ENCODE measurements around the gene PRRC1.
A peak's percentile ranks its signal among the peaks of the same experiment; 100 is the strongest.
"Not testable (repeated sequence)": the region's sequence is repeated elsewhere in the genome, so short reads cannot be mapped to it uniquely, and the experiment has no call there.

PRRC1 gene

GRCh38 chr5:127518319-127518621, 830 bp downstream of the PRRC1 start:
- peak overlapping the region; percentile 73 for H3K27ac ChIP-seq
- TF ChIP-seq CTCF (IDR thresholded peaks at IDR 0.05) = no peak
- TF ChIP-seq ZFX (IDR thresholded peaks at IDR 0.05; ENCODE audit: borderline replicate concordance) = no peak

GRCh38 chr5:127519527-127519926, 2.1 kb downstream of the PRRC1 start:
- H3K27ac ChIP-seq = no peak overlapping the region
- TF ChIP-seq CTCF (IDR thresholded peaks at IDR 0.05) = no peak
- no peak for TF ChIP-seq ZFX (IDR thresholded peaks at IDR 0.05; ENCODE audit: borderline replicate concordance)

GRCh38 chr5:127521138-127521770, 3.8 kb downstream of the PRRC1 start:
- no peak overlapping the region for H3K27ac ChIP-seq
- TF ChIP-seq ZFX (IDR thresholded peaks at IDR 0.05; ENCODE audit: borderline replicate concordance) = no peak
- no peak for TF ChIP-seq CTCF (IDR thresholded peaks at IDR 0.05)

GRCh38 chr5:127525181-127525580, 7.7 kb downstream of the PRRC1 start:
- H3K27ac ChIP-seq = no peak overlapping the region
- TF ChIP-seq CTCF (IDR thresholded peaks at IDR 0.05) (no peak), ZFX (IDR thresholded peaks at IDR 0.05; ENCODE audit: borderline replicate concordance) (no peak)

GRCh38 chr5:127529904-127530682, 12.7 kb downstream of the PRRC1 start:
- TF ChIP-seq CTCF (IDR thresholded peaks at IDR 0.05) = no peak
- H3K27ac ChIP-seq = no peak overlapping the region

GRCh38 chr5:127536687-127537086, 19.2 kb downstream of the PRRC1 start:
- no peak overlapping the region for H3K27ac ChIP-seq
- TF ChIP-seq CTCF (IDR thresholded peaks at IDR 0.05) (peak; percentile 73), ZFX (IDR thresholded peaks at IDR 0.05; ENCODE audit: borderline replicate concordance) (no peak)

- not testable (repeated sequence) for H3K27ac ChIP-seq
Measured at GRCh38 chr5:127540553-127540952, 23.1 kb downstream of the PRRC1 start.

- H3K27ac ChIP-seq = not testable (repeated sequence)
Measured at GRCh38 chr5:127545249-127545648, 27.8 kb downstream of the PRRC1 start.
